Head of caudate nucleus (tissue), 42 donors: ENCODE measurements around the gene FREM2.
A peak's percentile ranks its signal among the peaks of the same experiment; 100 is the strongest.

Source experiments
- DNase-seq, 42 donors: peaks; one replicate each; pipeline versions ENCODE4 v3.0.0 to v3.0.0-alpha.2; 2020 to 2021; ENCODE audit warnings: mixed read lengths in 7 of 42
- intact Hi-C: fragments of 100-400 bp; cut with DNase I; formaldehyde crosslinking; loops from one replicate; pipeline ENCODE4 v1.15.0; 2022

FREM2 gene

DNA sequence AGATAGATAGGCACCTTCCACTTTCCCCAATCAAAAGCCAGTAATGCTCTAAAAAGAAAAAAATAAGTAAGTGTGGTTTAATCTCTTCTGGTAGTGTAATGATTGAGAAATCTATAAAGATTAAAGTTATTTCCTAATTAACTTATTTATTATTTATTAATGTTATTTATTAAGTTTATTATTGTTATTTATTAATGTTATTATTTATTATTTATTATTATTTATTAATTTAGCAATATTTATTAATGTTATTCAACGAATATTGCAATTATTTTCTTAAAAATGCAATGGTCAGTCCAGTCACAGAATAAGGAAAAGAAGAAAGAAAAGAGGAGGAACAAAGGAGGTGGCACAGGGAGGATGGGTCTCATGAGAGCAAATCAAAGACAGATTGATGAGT is 100.7 kb downstream of the FREM2 start:
- intact Hi-C loops, result no loop called here
- DNase-seq, result no peak

DNA sequence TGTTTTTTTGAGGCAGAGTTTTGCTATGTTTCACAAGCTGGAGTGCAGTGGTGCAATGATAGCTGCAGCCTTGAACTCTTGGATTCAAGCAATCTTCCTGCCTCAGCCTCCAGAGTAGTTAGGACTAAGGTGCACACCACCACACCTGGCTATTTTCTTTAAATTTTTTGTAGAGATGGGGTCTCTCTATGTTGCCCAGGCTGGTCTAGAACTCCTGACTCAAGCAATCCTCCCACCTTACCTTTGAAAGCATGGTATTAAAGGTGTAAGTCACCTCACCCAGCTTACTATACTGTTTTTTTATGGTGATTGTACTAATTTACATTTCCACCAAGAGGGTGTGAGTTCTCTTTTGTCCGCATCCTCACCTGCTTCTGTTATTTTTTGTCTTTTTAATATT is 110.0 kb downstream of the FREM2 start:
- DNase-seq, result no peak
- intact Hi-C loops, result no loop called here

DNA sequence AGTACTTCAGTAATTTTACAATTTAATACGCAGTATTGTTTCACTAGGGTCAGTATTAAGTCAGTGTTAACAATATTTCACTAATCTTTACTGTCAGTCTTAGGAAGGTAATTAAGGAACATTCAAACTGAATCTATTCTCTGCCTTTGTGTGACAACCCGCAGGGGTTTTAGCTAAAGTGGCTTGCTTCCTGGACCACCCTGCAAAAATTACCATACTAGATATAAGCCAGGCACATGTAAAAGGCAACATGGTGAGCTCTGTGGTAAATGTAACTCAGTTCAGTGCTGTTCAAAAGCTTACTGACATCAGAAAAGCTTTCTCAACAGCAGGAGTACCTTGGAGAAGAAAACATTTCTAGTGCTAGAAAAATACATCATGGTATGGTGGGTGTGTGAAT is 116.7 kb downstream of the FREM2 start:
- no peak for DNase-seq
- intact Hi-C loops, result no loop called here

DNA sequence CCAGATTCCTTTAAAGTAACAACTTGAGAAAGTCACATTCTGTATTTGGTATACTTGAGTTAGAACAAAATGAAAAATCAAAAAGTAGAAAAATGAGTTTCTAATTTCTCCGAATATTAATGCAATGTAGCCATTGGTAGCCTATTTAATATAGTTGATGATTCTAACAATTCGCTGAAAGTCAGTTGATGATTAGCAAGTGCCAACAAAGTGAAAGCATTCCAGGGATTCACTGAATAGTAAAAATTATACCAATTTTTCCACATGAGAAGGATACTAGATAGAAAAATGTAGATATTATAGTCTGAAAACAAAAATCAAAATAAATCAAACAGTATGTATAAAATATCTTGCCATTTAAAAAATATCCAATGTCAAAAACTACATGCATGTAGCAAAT is 117.2 kb downstream of the FREM2 start:
- intact Hi-C loops, result no loop called here
- no peak for DNase-seq

DNA sequence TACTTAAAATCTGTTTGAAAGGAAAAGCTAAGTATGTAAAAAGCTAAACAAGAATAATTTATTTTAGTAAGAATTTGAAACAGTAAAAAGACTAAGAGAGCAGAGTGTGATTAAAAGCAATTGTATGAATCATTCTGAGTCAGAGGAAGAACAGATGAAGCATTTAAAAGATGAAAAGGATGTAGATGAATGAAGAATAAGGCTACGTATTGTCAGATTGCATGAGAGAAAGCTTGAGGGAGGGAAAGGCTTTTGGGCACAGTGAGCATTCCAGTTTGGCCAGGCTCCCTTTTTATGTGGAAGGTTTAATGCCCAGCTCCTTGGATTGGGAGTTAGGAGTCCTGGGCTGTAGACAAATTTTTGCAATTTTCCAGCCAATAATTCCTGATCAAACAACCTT is 117.7 kb downstream of the FREM2 start:
- DNase-seq, result peak in 2 of 42 donors; percentile 7 to 48
- intact Hi-C loops, result no loop called here

DNA sequence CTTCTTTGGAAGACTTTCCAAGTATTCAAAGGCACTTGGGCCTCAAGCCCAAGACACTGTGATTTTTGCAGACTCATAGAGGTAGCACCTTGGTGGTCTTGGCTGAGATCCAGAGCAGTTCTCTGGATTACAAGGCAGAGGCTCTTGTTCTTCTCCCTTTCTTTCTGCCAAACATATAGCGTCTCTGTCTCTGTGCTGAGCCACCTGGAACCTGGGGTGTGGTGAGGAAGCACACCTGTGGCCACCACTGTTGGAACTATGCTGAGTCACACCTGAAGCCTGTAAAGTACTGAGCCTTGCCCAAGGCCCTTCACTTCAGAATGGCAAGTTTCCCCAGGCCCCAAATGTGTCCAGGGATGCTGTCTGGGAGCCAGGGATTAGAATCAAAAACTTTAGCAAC is 127.5 kb downstream of the FREM2 start:
- intact Hi-C loops, result no loop called here
- no peak for DNase-seq

DNA sequence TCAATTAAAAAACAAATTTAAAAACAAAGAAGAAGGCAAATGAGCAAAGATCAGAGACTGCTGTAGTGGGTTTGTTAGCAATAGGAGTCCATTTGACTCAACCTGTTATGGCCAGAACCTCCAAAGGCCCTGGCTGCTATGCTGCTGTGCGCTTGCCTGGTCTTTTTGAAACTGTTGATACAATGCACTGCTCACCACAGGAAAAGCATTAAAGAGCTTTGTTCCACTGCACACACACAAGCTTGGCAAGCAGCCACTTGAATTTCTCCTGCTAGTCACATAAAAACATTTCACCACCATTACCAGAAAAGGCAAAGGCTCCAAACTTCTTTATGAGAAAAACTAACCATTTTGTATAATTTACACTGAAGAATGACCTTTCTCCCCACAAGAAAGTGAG is 132.2 kb downstream of the FREM2 start:
- DNase-seq, result peak in 35 of 42 donors; percentile 7 to 81 (median 46)
- intact Hi-C loops, result no loop called here

DNA sequence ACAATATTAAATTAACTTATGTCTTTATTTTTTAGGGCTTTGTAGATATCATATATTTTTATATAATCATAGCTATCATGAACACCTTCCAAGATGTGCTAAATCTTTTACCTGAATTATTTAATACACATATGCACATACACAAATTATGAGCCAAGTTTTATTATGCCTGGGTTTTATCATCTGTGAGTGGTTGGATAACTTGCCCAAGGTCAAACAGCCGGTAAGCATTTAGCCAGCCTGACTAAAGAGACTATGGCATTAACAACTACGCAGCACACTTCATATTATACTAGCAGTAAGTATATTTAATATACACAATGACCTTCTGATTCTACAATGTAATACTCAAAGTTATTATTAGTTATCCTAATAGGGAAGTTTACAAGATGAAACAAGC is 132.7 kb downstream of the FREM2 start:
- no peak for DNase-seq

DNA sequence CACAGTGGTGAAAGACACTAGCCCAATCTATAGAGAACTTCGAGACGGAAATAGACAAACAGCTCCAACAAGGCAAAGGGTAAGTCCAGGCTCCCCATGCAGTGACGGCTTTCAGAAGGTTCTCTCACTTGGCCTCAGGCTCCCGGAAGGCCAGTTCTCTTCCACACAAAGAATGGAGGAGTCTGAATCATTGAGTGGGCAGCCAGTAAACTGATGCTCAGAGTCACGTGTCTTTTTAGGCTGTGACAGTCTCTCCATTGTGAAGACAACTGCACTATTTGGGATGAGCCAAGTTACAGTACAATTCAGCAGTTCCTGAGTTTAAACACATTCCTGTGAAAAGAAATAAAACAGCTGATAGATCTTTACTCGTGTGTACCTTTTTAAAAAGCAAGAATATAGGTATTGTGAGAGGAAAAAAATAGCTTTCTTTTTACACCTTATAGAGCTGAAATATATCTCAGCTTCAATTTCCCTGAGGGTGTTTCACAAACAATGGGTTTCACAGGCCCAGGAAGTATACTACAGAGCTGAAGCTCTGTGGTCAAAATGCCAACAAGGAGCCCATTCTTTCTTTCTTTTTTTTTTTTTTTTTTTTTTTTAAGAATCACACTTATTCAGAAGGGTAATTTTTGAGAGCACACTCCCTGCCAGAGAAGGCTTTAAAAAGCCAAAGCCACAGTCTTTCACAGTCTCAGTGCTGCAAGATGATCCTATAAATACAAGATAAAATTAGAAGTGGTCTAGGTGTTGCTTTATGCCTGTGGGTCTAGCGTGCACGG is 135.1 kb downstream of the FREM2 start:
- DNase-seq, result peak; percentile 6 to 91 (median 70)
- intact Hi-C loops, result loop anchor here (5.0 kb wide), 1 partner anchor 55 kb away; no protein-coding TSS in a partner anchor

More for the DNA sequence above, 132.7 kb downstream of the FREM2 start:
- intact Hi-C loops, result no loop called here

DNA sequence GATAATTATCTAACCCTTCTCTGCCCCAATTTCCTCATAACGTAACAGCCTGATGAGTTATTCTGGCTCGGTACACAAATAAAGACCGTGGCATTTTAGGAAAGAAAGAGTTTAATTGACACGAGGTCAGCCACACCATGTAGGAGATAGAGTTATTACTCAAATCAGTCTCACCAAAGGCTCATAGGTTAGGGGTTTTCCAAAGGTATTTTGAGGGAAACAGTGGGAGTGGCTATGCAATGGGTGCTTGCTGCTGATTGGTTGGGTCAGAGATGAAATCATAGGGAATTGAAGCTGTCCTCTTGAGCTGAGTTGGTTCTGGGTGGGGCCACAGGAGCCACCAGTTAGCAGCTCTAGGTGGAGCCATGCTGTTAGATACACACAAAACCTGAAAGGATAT is 137.5 kb downstream of the FREM2 start:
- DNase-seq, result no peak
- intact Hi-C loops, result loop anchor here (5.0 kb wide), 1 partner anchor 57 kb away; no protein-coding TSS in a partner anchor

DNA sequence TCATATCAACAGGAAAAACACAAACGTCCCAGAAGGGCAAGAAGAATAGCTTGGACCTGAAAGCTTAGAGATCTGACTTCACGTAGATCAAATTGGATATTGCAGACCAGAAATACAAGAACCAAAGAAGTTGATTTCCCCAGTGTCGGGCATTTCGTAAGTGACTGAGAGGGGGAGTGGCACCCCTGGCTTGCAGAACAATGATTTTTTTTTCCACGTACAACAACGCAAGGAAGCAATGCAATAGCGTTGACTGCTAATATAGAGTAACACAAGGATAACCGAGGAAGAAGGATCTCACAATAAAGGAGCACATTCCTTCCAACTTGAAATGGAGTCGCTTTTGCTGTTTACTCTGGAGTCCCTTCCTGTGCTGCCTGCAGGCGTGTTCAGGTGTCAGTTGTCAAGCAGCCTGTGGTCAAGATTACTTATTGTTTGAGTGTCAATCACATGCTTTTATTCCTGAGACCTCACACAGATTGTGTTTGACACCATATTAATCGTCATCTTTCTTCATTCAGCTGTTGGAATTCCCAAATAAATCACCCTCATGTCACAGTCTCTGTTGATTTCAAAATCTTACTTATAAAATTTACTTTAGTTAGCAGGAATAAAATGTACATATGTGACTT is 139.4 kb downstream of the FREM2 start:
- no peak for DNase-seq
- intact Hi-C loops, result no loop called here

DNA sequence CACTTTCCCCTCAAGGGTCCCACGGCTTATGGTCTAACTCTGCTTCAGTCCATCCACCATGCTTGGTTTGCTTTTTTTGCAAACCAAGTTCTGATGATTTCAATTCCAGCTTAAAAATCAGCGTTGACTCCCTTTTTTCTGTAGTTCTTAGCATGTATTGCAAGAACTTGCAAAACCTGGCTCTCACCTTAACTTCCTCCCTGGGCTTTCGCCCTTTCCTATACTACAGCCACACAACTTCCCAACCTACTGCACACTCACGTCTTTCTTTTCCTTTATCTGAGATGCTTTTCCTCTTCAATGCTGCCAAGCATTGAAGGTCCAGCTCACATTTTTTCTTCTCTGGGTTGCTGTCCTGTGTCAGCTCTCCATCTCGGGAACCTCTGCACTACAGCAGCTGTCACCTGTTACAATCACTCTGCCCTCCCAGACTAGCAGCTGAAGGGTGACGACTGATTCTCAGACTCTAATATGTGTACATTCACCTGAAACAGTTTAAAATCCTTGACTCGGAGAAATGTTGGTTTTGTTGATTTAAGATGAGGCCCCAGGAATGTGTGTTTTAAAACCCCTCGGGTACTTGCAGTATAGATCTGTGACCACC is 143.7 kb downstream of the FREM2 start:
- intact Hi-C loops, result no loop called here
- no peak for DNase-seq

DNA sequence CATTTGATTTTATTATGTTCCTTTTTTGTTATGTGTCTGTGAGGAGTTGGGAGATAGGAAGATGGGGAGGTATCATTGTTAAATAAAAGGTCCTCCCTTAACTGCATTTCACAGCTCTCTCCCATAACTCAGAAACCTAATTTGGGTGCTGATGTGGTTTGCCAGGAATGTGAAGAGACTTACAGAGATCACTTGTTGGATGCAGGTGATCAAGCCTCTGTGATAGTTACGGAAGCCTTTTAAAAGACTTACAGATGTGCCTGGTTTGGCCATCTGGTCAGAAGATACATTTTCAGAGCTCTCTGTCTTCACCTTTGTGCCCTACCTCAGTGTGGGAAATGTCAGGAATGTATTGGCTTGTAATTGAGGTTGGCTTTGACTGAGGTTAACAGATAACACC is 157.7 kb downstream of the FREM2 start:
- DNase-seq, result no peak

DNA sequence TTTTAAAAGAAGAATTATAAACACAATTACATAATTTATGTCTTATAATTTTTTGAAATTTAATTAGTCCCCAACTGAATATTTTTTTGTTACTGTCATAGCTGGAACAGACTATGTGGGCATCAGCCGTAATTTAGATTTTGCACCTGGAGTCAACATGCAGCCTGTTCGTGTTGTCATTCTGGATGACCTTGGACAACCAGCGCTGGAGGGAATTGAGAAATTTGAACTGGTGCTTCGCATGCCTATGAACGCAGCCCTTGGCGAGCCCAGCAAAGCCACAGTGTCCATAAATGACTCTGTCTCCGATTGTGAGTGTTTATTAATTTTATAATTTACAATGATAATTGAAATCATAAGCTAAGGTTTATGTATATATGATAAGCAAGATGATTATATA is 161.5 kb downstream of the FREM2 start:
- intact Hi-C loops, result no loop called here
- no peak for DNase-seq

More for the DNA sequence above, 157.7 kb downstream of the FREM2 start:
- intact Hi-C loops, result no loop called here

DNA sequence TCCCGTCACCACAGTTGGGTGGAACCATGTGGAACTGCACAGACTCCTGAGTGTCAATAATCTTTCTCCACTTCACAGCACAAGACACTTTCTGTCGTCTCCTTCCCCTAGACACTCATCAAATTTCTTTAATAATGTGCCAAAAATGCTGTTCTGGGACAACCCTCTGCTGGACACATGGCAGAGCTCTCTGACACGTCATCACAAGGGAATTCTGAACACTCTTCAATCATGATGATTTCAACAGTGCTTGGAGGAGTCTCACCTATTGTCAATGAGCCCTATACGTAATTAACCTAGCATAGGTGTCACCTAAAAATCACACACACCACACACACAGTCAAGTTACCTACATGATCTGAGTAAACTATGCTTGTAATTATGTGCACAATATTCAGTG is 162.4 kb downstream of the FREM2 start:
- DNase-seq, result no peak
- intact Hi-C loops, result no loop called here

DNA sequence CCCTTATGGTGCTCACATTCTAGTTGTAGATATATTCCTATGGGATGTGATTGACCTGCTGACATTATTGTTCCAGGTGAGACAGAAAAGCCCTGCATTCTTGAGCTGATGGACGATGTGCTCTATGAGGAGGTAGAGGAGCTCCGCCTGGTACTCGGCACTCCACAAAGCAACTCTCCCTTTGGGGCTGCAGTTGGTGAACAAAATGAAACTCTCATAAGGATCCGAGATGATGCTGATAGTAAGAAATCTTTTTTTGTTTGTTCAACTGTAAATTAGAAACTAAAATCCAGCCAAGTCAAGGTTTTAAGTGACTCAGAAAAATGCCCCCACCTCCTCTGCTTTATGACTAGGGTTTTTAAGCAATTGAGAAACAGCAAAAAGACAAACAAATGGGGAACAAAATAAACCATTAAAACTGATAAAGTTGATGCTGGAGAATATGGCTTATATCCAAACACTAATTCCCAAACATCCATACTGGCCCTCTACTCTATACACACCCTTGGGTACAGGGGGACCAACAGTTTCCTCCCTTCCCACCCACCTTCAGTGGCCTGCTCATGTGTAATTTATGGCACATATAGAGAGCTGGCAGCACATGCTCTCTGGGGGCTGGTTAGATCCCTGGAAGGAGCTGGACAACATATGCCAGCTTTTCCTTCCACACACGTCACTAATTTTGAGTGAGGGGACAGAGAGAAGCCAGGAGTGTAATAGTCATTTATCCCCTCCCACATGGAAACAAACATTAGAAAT is 164.2 kb downstream of the FREM2 start:
- DNase-seq, result no peak
- intact Hi-C loops, result no loop called here

DNA sequence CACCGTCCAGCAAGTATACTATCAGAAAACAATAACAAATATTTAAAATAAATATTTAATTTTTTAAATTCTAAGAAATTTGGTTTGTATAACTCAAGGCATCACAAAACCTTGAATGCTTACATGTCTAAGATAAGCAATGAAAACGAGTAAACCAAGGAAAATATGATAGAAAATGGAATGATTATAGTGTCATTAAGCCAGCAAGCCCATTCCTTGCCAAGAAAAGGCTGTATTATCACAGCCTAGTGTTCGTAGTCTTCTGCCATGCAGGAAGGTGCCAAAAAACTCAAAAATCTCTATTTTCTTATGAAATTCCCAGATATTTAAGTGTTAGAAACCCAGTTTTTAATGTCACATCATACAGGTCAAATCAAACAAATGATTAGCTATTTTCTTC is 167.3 kb downstream of the FREM2 start:
- intact Hi-C loops, result no loop called here

DNA sequence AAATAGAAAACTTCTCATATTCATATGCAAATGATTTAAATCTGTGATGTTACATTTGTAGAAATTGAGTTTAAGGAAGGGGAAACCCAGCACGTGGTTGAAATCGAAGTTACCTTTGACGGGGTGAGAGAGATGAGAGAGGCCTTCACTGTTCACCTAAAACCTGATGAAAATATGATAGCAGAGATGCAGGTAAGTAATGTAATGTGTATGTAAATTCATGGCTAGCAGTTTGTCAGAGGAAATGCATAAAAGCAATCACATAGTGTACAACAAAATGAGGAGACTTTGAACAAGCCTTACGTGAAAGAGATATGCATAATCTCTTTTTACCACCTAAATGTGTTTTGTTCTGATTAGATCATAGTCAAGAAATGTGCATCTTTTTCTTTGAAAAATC is 169.2 kb downstream of the FREM2 start:
- intact Hi-C loops, result no loop called here
- DNase-seq, result no peak

More for the DNA sequence above, 167.3 kb downstream of the FREM2 start:
- no peak for DNase-seq

DNA sequence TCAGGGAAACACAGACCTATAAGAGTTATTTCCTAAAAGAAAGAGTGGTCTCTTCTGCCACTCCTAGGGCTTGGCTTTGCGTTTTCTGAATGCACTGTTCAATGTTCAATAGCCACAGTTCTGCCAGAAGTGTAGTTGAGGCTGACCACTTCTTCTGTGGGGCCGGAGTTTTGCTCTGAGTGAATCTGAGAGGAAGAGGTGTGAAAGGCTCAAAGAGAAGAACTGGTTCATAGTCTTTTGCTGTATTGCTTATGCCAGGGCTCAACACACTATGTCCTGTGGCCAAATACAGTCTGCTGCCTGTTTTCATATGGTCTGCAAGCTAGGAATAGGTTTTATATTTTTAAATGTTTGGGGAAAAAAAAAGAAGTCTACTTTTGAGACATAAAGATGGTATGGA is 175.6 kb downstream of the FREM2 start:
- DNase-seq, result no peak
- intact Hi-C loops, result loop anchor here (10.0 kb wide), 1 partner anchor 178 kb away; the partner anchor contains the start of gene FREM2

DNA sequence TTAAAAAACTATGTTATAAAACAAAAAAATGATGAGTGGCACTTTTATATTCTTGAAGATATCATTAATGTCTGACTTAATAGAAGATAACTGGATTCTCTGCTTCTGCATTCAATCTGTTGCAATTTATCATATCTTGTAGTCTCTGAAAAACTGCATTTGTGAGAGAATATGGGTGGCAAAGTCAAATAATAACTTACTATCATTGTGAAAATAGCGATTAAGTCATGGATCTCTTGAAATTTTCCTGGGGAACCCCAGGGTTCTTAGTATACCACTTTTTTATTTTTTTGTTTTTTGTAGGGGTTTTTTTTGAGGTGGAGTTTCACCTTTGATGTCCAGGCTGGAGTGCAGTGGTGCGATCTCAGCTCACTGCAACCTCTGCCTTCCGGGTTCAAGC is 176.7 kb downstream of the FREM2 start:
- no peak for DNase-seq
- intact Hi-C loops, result loop anchor here (10.0 kb wide), 1 partner anchor 179 kb away; the partner anchor contains the start of gene FREM2
